Activated B cell treated with CpG ODN at 0.5 μM for 24 hours (primary cell): ENCODE data around the gene SHH. TPM values are rescaled to one million over a fixed set of nuclear protein-coding genes. Genes with fewer than 3 reads are reported as not detected.

ENCODE experiments used
- ATAC-seq: fragments of 200-7000 bp; cut with Tn5 transposase; one replicate; pipeline ENCODE4 v1.10.0; 2021; ENCODE audit warnings: low read depth, mild to moderate bottlenecking, moderate library complexity
- CTCF ChIA-PET: fragments of 350-600 bp; sonication (Branson Sonifier 250); formaldehyde crosslinking; loops from one replicate; lab custom pipeline; 2021; ENCODE audit warnings: antibody characterized with exemption; lab: Charles Lee
- POLR2A ChIA-PET: fragments of 350-600 bp; sonication (Branson Sonifier 250); formaldehyde crosslinking; loops from one replicate; lab custom pipeline; 2021; ENCODE audit warnings: antibody characterized with exemption; lab: Charles Lee
- DNase-seq: peaks from one replicate; pipeline ENCODE4 v3.0.0; 2022
- H3K27ac Mint-ChIP-seq: one replicate; pipeline ENCODE4 v1.8.0; 2020; ENCODE audit warnings: mixed read lengths
- H3K27me3 Mint-ChIP-seq: one replicate; pipeline ENCODE4 v1.8.0; 2021; ENCODE audit warnings: mixed read lengths
- H3K36me3 Mint-ChIP-seq: one replicate; pipeline ENCODE4 v1.8.0; 2021; ENCODE audit warnings: low read depth, mixed read lengths
- H3K4me1 Mint-ChIP-seq: one replicate; pipeline ENCODE4 v1.8.0; 2021; ENCODE audit warnings: mixed read lengths
- H3K4me3 Mint-ChIP-seq: one replicate; pipeline ENCODE4 v1.8.0; 2020; ENCODE audit warnings: mild to moderate bottlenecking, mixed read lengths
- H3K9me3 Mint-ChIP-seq: one replicate; pipeline ENCODE4 v1.8.0; 2020; ENCODE audit warnings: mixed read lengths
- CTCF ChIP-seq: fragments of 200-600 bp; IDR thresholded peaks from one replicate; pipeline ENCODE4 v1.8.0; 2022; ENCODE audit warnings: antibody characterized with exemption, mild to moderate bottlenecking
- intact Hi-C: fragments of 100-400 bp; cut with micrococcal nuclease; formaldehyde crosslinking; loops from one replicate; pipeline ENCODE4 v1.15.1; 2024
- total RNA-seq: library from RNA; stranded (reverse); gene quantifications from 2 replicates; pipeline ENCODE4 v1.2.3, GENCODE V29; 2022

The SHH gene
- total RNA-seq, 1 donor from 2014 or later = not detected

DNA sequence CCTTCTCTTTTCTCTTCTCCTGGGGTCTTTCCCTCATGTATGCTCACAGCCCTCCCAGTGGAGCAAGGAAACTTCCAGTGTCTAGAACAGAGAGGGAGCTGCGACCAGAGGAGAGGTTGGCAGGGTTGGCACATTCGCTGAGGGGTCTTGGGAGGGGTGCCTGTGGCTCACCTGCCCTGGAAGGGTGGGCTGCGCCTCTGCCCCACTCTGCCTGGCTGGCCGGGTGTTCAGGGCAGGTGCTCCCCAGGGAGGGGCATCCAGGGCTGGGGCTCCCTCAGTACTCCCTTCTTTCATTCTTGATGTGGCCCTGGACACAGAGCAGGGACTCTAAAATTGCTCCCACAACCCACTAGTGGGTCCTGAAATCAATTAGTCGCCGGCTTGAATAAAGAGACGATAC is 16.9 kb downstream of the SHH start:
- H3K9me3 Mint-ChIP-seq = no peaks in the 10 kb centered on the region
- no peak overlapping the region for H3K4me3 Mint-ChIP-seq
- no peak for ATAC-seq
- TF ChIP-seq CTCF = no peak
- H3K36me3 Mint-ChIP-seq = no peaks in the 10 kb centered on the region
- intact Hi-C loops = no loop called here
- ChIA-PET POLR2A (interaction anchor here (0.7 kb wide), 1 partner anchor 53 kb away, joined by 5 read pairs; no protein-coding TSS in a partner anchor), CTCF (interaction anchor here (1.3 kb wide), 1 partner anchor 196 kb away, joined by 3 read pairs; no protein-coding TSS in a partner anchor)
- H3K27me3 Mint-ChIP-seq = peaks cover 22% of the 10 kb centered on the region
- H3K27ac Mint-ChIP-seq = no peak overlapping the region
- no peak for DNase-seq
- H3K4me1 Mint-ChIP-seq = peaks cover 10% of the 10 kb centered on the region

DNA sequence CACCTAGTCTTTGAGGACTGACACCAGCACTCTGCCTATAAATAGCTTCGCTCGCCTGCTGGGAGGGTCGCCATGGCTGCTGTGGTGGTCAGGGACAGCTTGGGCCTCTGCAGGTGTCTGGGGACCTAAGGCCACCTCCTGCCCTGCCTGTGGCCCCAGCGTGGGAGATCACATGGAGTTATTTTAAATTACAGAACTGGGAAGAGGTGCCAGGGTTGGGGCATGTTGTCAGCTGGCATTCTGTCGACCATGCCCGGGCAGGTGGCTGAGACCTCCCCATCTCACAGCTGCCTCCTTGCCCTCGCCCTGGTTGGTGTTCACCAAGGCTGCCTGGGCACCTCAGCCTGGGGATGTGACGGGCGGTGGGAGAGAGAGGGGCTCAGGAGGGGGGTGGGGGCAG is 18.1 kb downstream of the SHH start:
- intact Hi-C loops = no loop called here
- H3K27me3 Mint-ChIP-seq = peaks cover 12% of the 10 kb centered on the region
- peaks cover 10% of the 10 kb centered on the region for H3K4me1 Mint-ChIP-seq
- ChIA-PET CTCF (interaction anchor here (0.5 to 1.3 kb wide), 2 partner anchors 158 to 195 kb away, joined by 3 to 7 read pairs; no protein-coding TSS in a partner anchor), POLR2A (interaction anchor here (0.6 kb wide), 1 partner anchor 56 kb away, joined by 6 read pairs; no protein-coding TSS in a partner anchor)
- no peaks in the 10 kb centered on the region for H3K36me3 Mint-ChIP-seq
- no peaks in the 10 kb centered on the region for H3K9me3 Mint-ChIP-seq
- H3K27ac Mint-ChIP-seq = no peak overlapping the region
- no peak overlapping the region for H3K4me3 Mint-ChIP-seq
- no peak for TF ChIP-seq CTCF
- ATAC-seq = no peak
- DNase-seq = no peak

DNA sequence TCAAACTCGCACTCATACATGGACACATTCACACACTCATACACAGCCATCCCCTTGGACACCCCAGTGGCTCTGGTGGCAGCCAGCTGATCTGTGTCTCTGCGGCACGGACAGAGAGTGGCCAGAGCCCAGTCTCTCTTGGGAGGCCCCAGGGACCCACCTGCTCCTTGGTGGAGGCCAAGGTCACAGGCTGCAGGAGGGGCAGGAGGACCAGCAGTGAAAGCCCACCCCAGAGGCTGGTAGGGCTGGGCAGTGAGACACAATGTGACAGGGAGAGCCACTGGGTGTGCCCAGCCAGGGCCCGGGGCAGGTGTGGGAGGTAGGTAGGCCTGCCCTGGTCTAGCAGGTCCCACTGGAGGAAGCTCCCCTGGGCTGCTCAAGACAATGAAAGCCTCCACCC is 18.5 kb downstream of the SHH start:
- Mint-ChIP-seq H3K4me3 (no peak overlapping the region), H3K27me3 (peaks cover 12% of the 10 kb centered on the region), H3K36me3 (no peaks in the 10 kb centered on the region), H3K4me1 (peaks cover 5% of the 10 kb centered on the region), H3K27ac (no peak overlapping the region), H3K9me3 (no peaks in the 10 kb centered on the region)
- intact Hi-C loops = no loop called here
- no peak for DNase-seq
- ChIA-PET POLR2A (no interaction called here), CTCF (interaction anchor here (0.5 kb wide), 1 partner anchor 158 kb away, joined by 7 read pairs; no protein-coding TSS in a partner anchor)
- no peak for ATAC-seq
- TF ChIP-seq CTCF = no peak

DNA sequence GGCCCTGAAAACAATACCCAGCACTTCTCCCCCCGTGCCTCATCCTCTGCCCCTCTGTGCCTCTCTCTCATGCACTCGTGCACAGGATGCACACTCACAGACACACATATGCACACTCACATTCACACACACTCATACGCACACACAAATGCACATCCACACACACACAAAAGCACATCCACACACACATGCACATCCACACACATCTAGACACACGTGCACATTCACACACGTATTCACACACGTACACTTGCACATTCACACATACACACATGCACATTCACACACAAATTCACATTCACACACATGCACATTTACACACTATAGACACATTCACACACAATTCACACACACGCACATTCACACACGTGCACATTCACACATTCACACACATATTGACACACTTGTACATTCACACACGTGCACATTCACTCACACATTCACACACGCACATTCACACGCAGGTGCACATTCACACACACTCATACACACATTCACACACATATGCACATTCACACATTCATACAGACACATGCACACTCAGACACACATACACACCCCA is 19.2 kb downstream of the SHH start:
- Mint-ChIP-seq H3K27me3 (peaks cover 8% of the 10 kb centered on the region), H3K4me3 (no peak overlapping the region), H3K36me3 (no peaks in the 10 kb centered on the region), H3K27ac (no peak overlapping the region), H3K4me1 (no peaks in the 10 kb centered on the region), H3K9me3 (no peaks in the 10 kb centered on the region)
- intact Hi-C loops = no loop called here
- ChIA-PET CTCF (no interaction called here), POLR2A (no interaction called here)
- ATAC-seq (no peak), DNase-seq (no peak)
- TF ChIP-seq CTCF = no peak

DNA sequence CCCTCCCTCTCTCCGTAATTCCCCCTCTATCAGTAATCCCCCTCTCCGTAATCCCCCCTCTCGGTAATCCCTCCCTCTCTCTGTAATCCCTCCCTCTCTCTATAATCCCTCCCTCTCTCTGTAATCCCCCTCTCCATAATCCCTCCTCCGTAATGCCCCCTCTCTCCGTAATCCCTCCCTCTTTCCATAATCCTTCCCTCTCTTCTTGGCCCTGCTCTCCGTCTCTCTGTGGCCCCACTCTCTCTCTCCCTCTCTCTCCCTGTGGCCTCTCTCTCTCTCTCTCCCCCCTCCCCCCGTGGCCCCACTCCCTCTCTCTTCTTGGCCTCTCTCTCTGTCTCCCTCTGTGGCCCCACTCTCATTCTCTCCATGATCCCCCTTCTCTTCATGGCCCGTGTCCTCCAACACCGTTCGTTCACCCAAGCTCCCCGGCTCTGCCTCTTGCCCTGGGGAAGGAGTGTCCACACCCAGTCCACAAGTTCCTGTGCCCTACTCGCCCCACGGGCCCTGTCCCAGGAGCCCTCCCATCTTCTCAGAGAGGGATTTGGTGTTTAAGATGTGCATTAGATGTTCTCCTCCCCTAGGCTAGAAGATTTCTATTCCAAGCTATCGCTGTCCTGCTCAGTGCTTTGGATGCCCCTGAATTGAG is 19.8 kb downstream of the SHH start:
- Mint-ChIP-seq H3K4me1 (peaks cover 5% of the 10 kb centered on the region), H3K27me3 (peaks cover 13% of the 10 kb centered on the region), H3K9me3 (no peaks in the 10 kb centered on the region), H3K4me3 (no peak overlapping the region), H3K27ac (no peak overlapping the region), H3K36me3 (no peaks in the 10 kb centered on the region)
- DNase-seq (no peak), ATAC-seq (no peak)
- ChIA-PET POLR2A (no interaction called here), CTCF (no interaction called here)
- TF ChIP-seq CTCF = no peak
- intact Hi-C loops = no loop called here
